IPS DF 6.9 (cell line): ENCODE measurements around the gene CATSPERZ.

ENCODE experiments used
- DNase-seq: peaks from one replicate; pipeline ENCODE4 v3.0.0-alpha.2; 2013; ENCODE audit warnings: low read depth, low spot score
- H3K27ac ChIP-seq: one replicate; pipeline ENCODE4 v1.5.1; 2013; ENCODE audit warnings: low read length, control low read depth
- H3K27me3 ChIP-seq: 2 replicates; pipeline ENCODE4 v1.6.1; 2013; ENCODE audit warnings: mild to moderate bottlenecking, low read length; ENCODE audit not compliant: control insufficient read depth, insufficient read depth
- H3K36me3 ChIP-seq: 2 replicates; pipeline ENCODE4 v1.6.1; 2013; ENCODE audit warnings: low read length; ENCODE audit not compliant: control insufficient read depth, insufficient read depth
- H3K4me1 ChIP-seq: 2 replicates; pipeline ENCODE4 v1.6.1; 2013; ENCODE audit warnings: low read length; ENCODE audit not compliant: control insufficient read depth, insufficient read depth
- H3K4me3 ChIP-seq: 2 replicates; pipeline ENCODE4 v1.5.1; 2013; ENCODE audit warnings: mild to moderate bottlenecking, low read length
- H3K9me3 ChIP-seq: 2 replicates; pipeline ENCODE4 v1.6.1; 2013; ENCODE audit warnings: low read length, inconsistent platforms; ENCODE audit not compliant: control insufficient read depth, insufficient read depth
- WGBS: extraction: QIAGEN DNeasy Blood & Tissue Kit; methylation state at CpG from one replicate; pipeline ENCODE4 v1.1.7; 2013; ENCODE audit warnings: mixed read lengths, missing lambda C conversion rate; ENCODE audit not compliant: insufficient read length, insufficient coverage; 5-methylcytosine and 5-hydroxymethylcytosine counted together

The CATSPERZ gene

GRCh38 chr11:64295760-64296159 is 4.4 kb upstream of the CATSPERZ start:
- no peak overlapping the region for H3K27ac ChIP-seq
- H3K4me3 ChIP-seq = no peak overlapping the region
- peaks cover 7% of the 10 kb centered on the region; the same call in 1 of the 2 replicates for H3K4me1 ChIP-seq
- no peak for DNase-seq
- H3K36me3 ChIP-seq = no peaks in the 10 kb centered on the region
- no peaks in the 10 kb centered on the region for H3K9me3 ChIP-seq
- peaks cover 96% of the 10 kb centered on the region for H3K27me3 ChIP-seq
- WGBS = no CpG with 5 or more reads among the region's 4 CpGs

GRCh38 chr11:64296236-64296635 is 3.9 kb upstream of the CATSPERZ start:
- Histone ChIP-seq H3K27me3 (peaks cover 92% of the 10 kb centered on the region), H3K27ac (no peak overlapping the region), H3K4me1 (peaks cover 7% of the 10 kb centered on the region; the same call in 1 of the 2 replicates), H3K4me3 (no peak overlapping the region), H3K36me3 (no peaks in the 10 kb centered on the region), H3K9me3 (no peaks in the 10 kb centered on the region)
- no CpG with 5 or more reads among the region's 1 CpG for WGBS
- DNase-seq = no peak

- Histone ChIP-seq H3K36me3 (no peaks in the 10 kb centered on the region), H3K27ac (no peak overlapping the region), H3K27me3 (peaks cover 87% of the 10 kb centered on the region), H3K9me3 (no peaks in the 10 kb centered on the region), H3K4me3 (no peak overlapping the region), H3K4me1 (peaks cover 6% of the 10 kb centered on the region; the same call in 1 of the 2 replicates)
- DNase-seq = no peak
- no CpG with 5 or more reads among the region's 34 CpGs for WGBS
Observed at GRCh38 chr11:64296830-64297698, 3.1 kb upstream of the CATSPERZ start.

- no peaks in the 10 kb centered on the region for H3K9me3 ChIP-seq
- no peak overlapping the region for H3K27ac ChIP-seq
- no CpG with 5 or more reads among the region's 18 CpGs for WGBS
- peaks cover 3% of the 10 kb centered on the region; the same call in 1 of the 2 replicates for H3K4me1 ChIP-seq
- H3K27me3 ChIP-seq = peaks cover 79% of the 10 kb centered on the region
- H3K36me3 ChIP-seq = no peaks in the 10 kb centered on the region
- DNase-seq = no peak
- no peak overlapping the region for H3K4me3 ChIP-seq
Observed at GRCh38 chr11:64297699-64298358, 2.3 kb upstream of the CATSPERZ start.

- DNase-seq = no peak
- no CpG with 5 or more reads among the region's 60 CpGs for WGBS
Observed at GRCh38 chr11:64298966-64299846, 952 bp upstream of the CATSPERZ start.

GRCh38 chr11:64303109-64304031 is 3.2 kb downstream of the CATSPERZ start:
- Histone ChIP-seq H3K27ac (no peak overlapping the region), H3K27me3 (peaks cover 25% of the 10 kb centered on the region), H3K36me3 (0 out of 2 replicates have a peak, but pooled peaks cover 4% of the 10 kb centered on the region), H3K4me1 (peaks cover 10% of the 10 kb centered on the region), H3K9me3 (no peaks in the 10 kb centered on the region), H3K4me3 (no peak overlapping the region)
- WGBS = no CpG with 5 or more reads among the region's 13 CpGs
- no peak for DNase-seq

More at GRCh38 chr11:64298966-64299846, 952 bp upstream of the CATSPERZ start:
- Histone ChIP-seq H3K27ac (no peak overlapping the region), H3K9me3 (no peaks in the 10 kb centered on the region), H3K4me3 (no peak overlapping the region; the same call in 1 of the 2 replicates), H3K27me3 (peaks cover 66% of the 10 kb centered on the region), H3K4me1 (peaks cover 7% of the 10 kb centered on the region), H3K36me3 (no peaks in the 10 kb centered on the region)

GRCh38 chr11:64304032-64304315 is 3.8 kb downstream of the CATSPERZ start:
- no CpG with 5 or more reads among the region's 5 CpGs for WGBS
- H3K4me3 ChIP-seq = no peak overlapping the region; the same call in 1 of the 2 replicates
- H3K9me3 ChIP-seq = no peaks in the 10 kb centered on the region
- H3K27ac ChIP-seq = no peak overlapping the region
- H3K27me3 ChIP-seq = peaks cover 19% of the 10 kb centered on the region
- DNase-seq = no peak
- 0 out of 2 replicates have a peak, but pooled peaks cover 4% of the 10 kb centered on the region for H3K36me3 ChIP-seq
- H3K4me1 ChIP-seq = peaks cover 10% of the 10 kb centered on the region

GRCh38 chr11:64304316-64305072 is 4.3 kb downstream of the CATSPERZ start:
- H3K36me3 ChIP-seq = 0 out of 2 replicates have a peak, but pooled peaks cover 4% of the 10 kb centered on the region
- peaks cover 8% of the 10 kb centered on the region for H3K4me1 ChIP-seq
- no CpG with 5 or more reads among the region's 46 CpGs for WGBS
- H3K9me3 ChIP-seq = no peaks in the 10 kb centered on the region
- H3K27ac ChIP-seq = peak overlapping the region; percentile 4
- peaks cover 14% of the 10 kb centered on the region for H3K27me3 ChIP-seq
- peak; percentile 94 for DNase-seq
- H3K4me3 ChIP-seq = peak overlapping the region; percentile 53; the same call in 1 of the 2 replicates
